Right lobe of liver (tissue), 4 donors: ENCODE data around the gene KRT4.

Source experiments
- POLR2A ChIP-seq: fragments of 450-650 bp; IDR thresholded peaks from one replicate; pipeline ENCODE4 v1.6.1; 2017; ENCODE audit warnings: antibody characterized with exemption, mild to moderate bottlenecking
- TF ChIP-seq, protein P1 (sequence below), 4 donors: fragments of 200-600 bp in 3 of 4; fragments of 450-650 bp in 1 of 4; IDR thresholded peaks; one replicate each; pipeline versions ENCODE4 v1.5.1 to v1.8.0; 2016 to 2022; ENCODE audit warnings: antibody characterized with exemption in 4 of 4, mild to moderate bottlenecking in 2 of 4
- donor health status: DM: no; HTN: no; CAD: no.
- donor health status: DM: no; HTN: no; CAD: no.
- donor health status: DM: no; HTN: yes; CAD: no.

DNA sequence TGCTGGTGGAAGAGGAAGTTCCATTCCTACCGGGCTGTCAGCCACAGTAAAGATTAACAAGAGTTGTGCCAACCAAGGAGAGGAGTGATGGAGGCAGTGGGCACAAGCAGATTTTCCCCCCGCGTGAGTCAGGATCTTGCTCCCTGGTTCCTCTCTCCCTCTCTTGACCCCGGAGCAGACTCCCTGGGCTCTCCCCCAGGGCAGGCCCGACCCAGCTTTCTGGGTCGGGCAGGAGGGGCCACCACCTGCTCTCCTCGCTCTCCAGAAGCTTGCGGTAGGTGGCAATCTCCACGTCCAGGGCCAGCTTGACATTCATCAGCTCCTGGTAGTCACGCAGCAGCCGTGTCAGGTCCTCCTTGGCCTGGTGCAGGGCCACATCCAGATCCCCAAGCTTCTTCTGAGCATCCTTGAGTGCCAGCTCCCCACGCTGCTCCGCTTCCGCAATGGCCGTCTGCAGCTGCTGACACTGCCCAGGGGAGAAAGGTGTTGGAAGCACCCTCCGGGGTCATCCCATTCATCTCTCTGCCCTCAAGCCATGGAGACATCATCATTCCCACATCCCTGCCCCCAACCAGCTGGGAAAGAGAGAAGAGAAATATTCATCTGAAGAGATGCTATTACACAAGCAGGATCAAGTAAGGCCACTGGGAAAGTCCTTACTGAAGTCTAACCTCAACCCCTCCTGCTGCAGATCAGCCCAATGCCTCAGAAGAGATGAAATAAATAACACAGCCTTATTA is 9.0 kb upstream of the KRT4 start:
- TF ChIP-seq, protein P1, sequence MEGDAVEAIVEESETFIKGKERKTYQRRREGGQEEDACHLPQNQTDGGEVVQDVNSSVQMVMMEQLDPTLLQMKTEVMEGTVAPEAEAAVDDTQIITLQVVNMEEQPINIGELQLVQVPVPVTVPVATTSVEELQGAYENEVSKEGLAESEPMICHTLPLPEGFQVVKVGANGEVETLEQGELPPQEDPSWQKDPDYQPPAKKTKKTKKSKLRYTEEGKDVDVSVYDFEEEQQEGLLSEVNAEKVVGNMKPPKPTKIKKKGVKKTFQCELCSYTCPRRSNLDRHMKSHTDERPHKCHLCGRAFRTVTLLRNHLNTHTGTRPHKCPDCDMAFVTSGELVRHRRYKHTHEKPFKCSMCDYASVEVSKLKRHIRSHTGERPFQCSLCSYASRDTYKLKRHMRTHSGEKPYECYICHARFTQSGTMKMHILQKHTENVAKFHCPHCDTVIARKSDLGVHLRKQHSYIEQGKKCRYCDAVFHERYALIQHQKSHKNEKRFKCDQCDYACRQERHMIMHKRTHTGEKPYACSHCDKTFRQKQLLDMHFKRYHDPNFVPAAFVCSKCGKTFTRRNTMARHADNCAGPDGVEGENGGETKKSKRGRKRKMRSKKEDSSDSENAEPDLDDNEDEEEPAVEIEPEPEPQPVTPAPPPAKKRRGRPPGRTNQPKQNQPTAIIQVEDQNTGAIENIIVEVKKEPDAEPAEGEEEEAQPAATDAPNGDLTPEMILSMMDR (IDR thresholded peaks at IDR 0.05) = no peak
- TF ChIP-seq POLR2A = no peak
